22Rv1 (cell line): ENCODE results near the gene CCSER1.

Experiments used
- CTCF ChIP-seq: fragments of 450-650 bp; IDR thresholded peaks from 2 replicates; pipeline ENCODE4 v1.5.1; 2017; ENCODE audit warnings: mild to moderate bottlenecking
- ZFX ChIP-seq: fragments of 450-650 bp; IDR thresholded peaks from 2 replicates; pipeline ENCODE4 v1.6.1; 2017; ENCODE audit warnings: antibody characterized with exemption, borderline replicate concordance

GRCh38 chr4:91630054-91630453, 1502.9 kb downstream of the CCSER1 start:
- TF ChIP-seq CTCF (no peak), ZFX (no peak)
